B cell (primary cell): ENCODE results near the gene PRKCH. TPM values are rescaled to one million over a fixed set of nuclear protein-coding genes. Genes with fewer than 3 reads are reported as not detected.

Source experiments
- ATAC-seq: fragments of 200-7000 bp; cut with Tn5 transposase; one replicate; pipeline ENCODE4 v1.10.0; 2021; ENCODE audit warnings: low read depth, mild to moderate bottlenecking, moderate number of reproducible peaks, moderate library complexity
- CTCF ChIA-PET: fragments of 350-600 bp; sonication (Branson Sonifier 250); formaldehyde crosslinking; loops from one replicate; lab custom pipeline; 2021; ENCODE audit warnings: antibody characterized with exemption, inconsistent platforms; lab: Charles Lee
- POLR2A ChIA-PET: fragments of 350-600 bp; sonication (Branson Sonifier 250); formaldehyde crosslinking; loops from one replicate; lab custom pipeline; 2021; ENCODE audit warnings: antibody characterized with exemption; lab: Charles Lee
- DNase-seq: peaks from one replicate; pipeline ENCODE4 v3.0.0; 2013
- H2AFZ ChIP-seq: 2 replicates; pipeline ENCODE4 v1.6.1; 2012; ENCODE audit warnings: mild to moderate bottlenecking, low read depth, low read length; ENCODE audit not compliant: insufficient read depth, poor library complexity, severe bottlenecking
- H3K27ac ChIP-seq, 2 donors: 1 replicate in 1 of 2; 2 replicates in 1 of 2; pipeline ENCODE4 v1.5.1; 2012 to 2013; ENCODE audit warnings: low read length in 2 of 2, mild to moderate bottlenecking in 2 of 2, moderate library complexity in 1 of 2
- H3K27me3 ChIP-seq, 4 experiments: fragments of 200-600 bp in 1 of 4; sonication (generic) in 1 of 4; replicated peaks in 1 of 4; 1 replicate in 2 of 4; 2 replicates in 2 of 4; pipeline versions ENCODE4 v1.6.1 to v1.7.0; 2013 to 2016; ENCODE audit warnings: low read length in 3 of 4, mild to moderate bottlenecking in 2 of 4, mixed read lengths in 1 of 4, moderate library complexity in 1 of 4; ENCODE audit not compliant: insufficient read depth in 4 of 4, control insufficient read depth in 3 of 4; ENCODE audit errors: control extremely low read depth in 1 of 4
- H3K36me3 ChIP-seq, 2 experiments: replicated peaks in 1 of 2; 1 replicate in 1 of 2; 2 replicates in 1 of 2; pipeline versions ENCODE4 v1.6.1 to v1.7.1; 2013; ENCODE audit warnings: low read length in 1 of 2; ENCODE audit not compliant: insufficient read depth in 2 of 2, control insufficient read depth in 1 of 2; ENCODE audit errors: control extremely low read depth in 1 of 2, extremely low read depth in 1 of 2
- H3K4me1 ChIP-seq, 2 donors: fragments of 200-600 bp in 1 of 2; sonication (generic) in 1 of 2; 1 replicate in 1 of 2; 2 replicates in 1 of 2; pipeline versions ENCODE4 v1.5.1 to v1.6.1; 2013 to 2017; ENCODE audit warnings: low read length in 2 of 2; ENCODE audit not compliant: control insufficient read depth in 2 of 2, insufficient read depth in 2 of 2
- H3K4me2 ChIP-seq: replicated peaks from 2 replicates; pipeline ENCODE3; 2012; ENCODE audit warnings: mild to moderate bottlenecking, low read depth, low read length; ENCODE audit not compliant: poor library complexity, severe bottlenecking
- H3K4me3 ChIP-seq, 5 experiments: fragments of 200-600 bp in 1 of 5; sonication (generic) in 1 of 5; 1 replicate in 3 of 5; 2 replicates in 2 of 5; pipeline versions ENCODE4 v1.5.1 to v1.7.0; 2011 to 2016; ENCODE audit warnings: low read length in 4 of 5, mild to moderate bottlenecking in 4 of 5, low read depth in 2 of 5, control low read depth in 1 of 5, moderate library complexity in 1 of 5; ENCODE audit not compliant: insufficient read depth in 1 of 5; ENCODE audit errors: control extremely low read depth in 1 of 5, extremely low read depth in 1 of 5
- H3K79me2 ChIP-seq: fragments of 200-600 bp; sonication (generic); one replicate; pipeline ENCODE4 v1.6.0; 2016; ENCODE audit warnings: low read length; ENCODE audit not compliant: control insufficient read depth, insufficient read depth
- H3K9ac ChIP-seq: fragments of 200-600 bp; sonication (generic); 2 replicates; pipeline ENCODE4 v1.6.1; 2017; ENCODE audit warnings: mild to moderate bottlenecking, low read length, moderate library complexity
- H3K9me3 ChIP-seq, 3 donors: one replicate each; pipeline versions ENCODE4 v1.6.1 to v1.7.1; 2013; ENCODE audit warnings: low read length in 2 of 3; ENCODE audit not compliant: control insufficient read depth in 2 of 3, insufficient read depth in 1 of 3; ENCODE audit errors: control extremely low read depth in 1 of 3
- H4K20me1 ChIP-seq: 2 replicates; pipeline ENCODE4 v1.6.0; 2012; ENCODE audit warnings: mild to moderate bottlenecking, low read length; ENCODE audit not compliant: insufficient read depth, control insufficient read depth, poor library complexity, severe bottlenecking
- H3K27ac Mint-ChIP-seq: one replicate; pipeline ENCODE4 v1.8.0; 2021; ENCODE audit warnings: mixed read lengths
- H3K27me3 Mint-ChIP-seq: one replicate; pipeline ENCODE4 v1.8.0; 2021; ENCODE audit warnings: mixed read lengths
- H3K4me1 Mint-ChIP-seq: one replicate; pipeline ENCODE4 v1.8.0; 2021; ENCODE audit warnings: mixed read lengths
- H3K4me3 Mint-ChIP-seq: one replicate; pipeline ENCODE4 v1.8.0; 2021; ENCODE audit warnings: mixed read lengths
- H3K9me3 Mint-ChIP-seq: one replicate; pipeline ENCODE4 v1.8.0; 2022; ENCODE audit warnings: mixed read lengths; ENCODE audit not compliant: insufficient read depth
- CTCF ChIP-seq: fragments of 200-600 bp; IDR thresholded peaks from one replicate; pipeline ENCODE4 v1.8.0; 2022; ENCODE audit warnings: antibody characterized with exemption, mild to moderate bottlenecking
- EZH2 ChIP-seq: IDR thresholded peaks from 2 replicates; pipeline ENCODE4 v1.6.1; 2012; ENCODE audit warnings: borderline replicate concordance, low read depth, mild to moderate bottlenecking, moderate library complexity, low read length; ENCODE audit not compliant: insufficient read depth, poor library complexity, severe bottlenecking
- WGBS: methylation state at CpG from one replicate; pipeline ENCODE4 v1.1.5; 2013; ENCODE audit warnings: missing lambda C conversion rate; ENCODE audit not compliant: insufficient coverage; 5-methylcytosine and 5-hydroxymethylcytosine counted together
- intact Hi-C: fragments of 100-400 bp; cut with micrococcal nuclease; formaldehyde crosslinking; loops from one replicate; pipeline ENCODE4 v1.10.0; 2022
- polyA plus RNA-seq: library from polyadenylated mRNA; depleted of rRNA; stranded (reverse); fragments of >200 nt; gene quantifications from 2 replicates; pipeline ENCODE4 v1.2.3, GENCODE V29; 2012
- total RNA-seq, 2 donors: library from RNA; stranded (reverse); fragments of 120-200 nt in 1 of 2; gene quantifications; 1 replicate in 1 of 2; 2 replicates in 1 of 2; pipeline versions ENCODE4 v1.2.3 to v1.2.4, GENCODE V29; 2013 to 2022

PRKCH gene
- total and polyA plus RNA-seq, 2 donors (not counting 1 experiment from before 2014, with no cell fraction given): 2.0 to 5.0 TPM

GRCh38 chr14:61387076-61387475 lies 65.7 kb downstream of the PRKCH start:
- no peaks in the 10 kb centered on the region for H3K27me3 ChIP-seq
- no peak overlapping the region for H3K4me3 ChIP-seq
- H3K36me3 ChIP-seq: no peaks in the 10 kb centered on the region
- intact Hi-C loops: no loop called here
- peaks cover 8 to 14% of the 10 kb centered on the region in 2 donors for H3K4me1 ChIP-seq
- CTCF ChIA-PET: interaction anchor here (1.2 kb wide), 1 partner anchor 10 kb away, joined by 3 read pairs; no protein-coding TSS in a partner anchor
- POLR2A ChIA-PET: no interaction called here
- ATAC-seq (no peak), DNase-seq (no peak)
- no peak overlapping the region for H3K27ac Mint-ChIP-seq
- H3K9me3 Mint-ChIP-seq: no peaks in the 10 kb centered on the region
- H3K4me3 Mint-ChIP-seq: no peak overlapping the region
- H3K27me3 Mint-ChIP-seq: peaks cover 5% of the 10 kb centered on the region
- H3K4me1 Mint-ChIP-seq: peaks cover 18% of the 10 kb centered on the region
- H4K20me1 ChIP-seq: no peaks in the 10 kb centered on the region
- no peak overlapping the region for H3K9ac ChIP-seq
- H3K79me2 ChIP-seq: no peaks in the 10 kb centered on the region
- H3K9me3 ChIP-seq: no peaks in the 10 kb centered on the region
- no peak overlapping the region for H3K4me2 ChIP-seq
- WGBS: 90% methylated on average over 2 of the region's 4 CpGs
- H2AFZ ChIP-seq: no peak overlapping the region
- H3K27ac ChIP-seq: no peak overlapping the region
- no peak for TF ChIP-seq CTCF
- TF ChIP-seq EZH2: no peak

- peak overlapping the region; percentile 48 for H3K4me3 Mint-ChIP-seq
- WGBS: 15% methylated on average over 7 of the region's 7 CpGs
- CTCF ChIA-PET: no interaction called here
- H3K4me1 ChIP-seq: peaks cover 8 to 14% of the 10 kb centered on the region in 2 donors
- H3K27me3 Mint-ChIP-seq: peaks cover 5% of the 10 kb centered on the region
- peak; percentile 39 for ATAC-seq
- no peaks in the 10 kb centered on the region for H3K9me3 ChIP-seq
- TF ChIP-seq CTCF (no peak), EZH2 (no peak)
- H3K79me2 ChIP-seq: no peaks in the 10 kb centered on the region
- intact Hi-C loops: no loop called here
- peak overlapping the region; percentile 49 for H3K4me2 ChIP-seq
- H3K27ac ChIP-seq: peak overlapping the region; percentile 7 to 13
- H4K20me1 ChIP-seq: no peaks in the 10 kb centered on the region
- POLR2A ChIA-PET: no interaction called here
- peak overlapping the region; percentile 33 for H3K27ac Mint-ChIP-seq
- peaks cover 18% of the 10 kb centered on the region for H3K4me1 Mint-ChIP-seq
- peak; percentile 40 for DNase-seq
- H3K9ac ChIP-seq: no peak overlapping the region
- no peaks in the 10 kb centered on the region for H3K9me3 Mint-ChIP-seq
- H3K36me3 ChIP-seq: no peaks in the 10 kb centered on the region
- no peaks in the 10 kb centered on the region for H3K27me3 ChIP-seq
- peak overlapping the region; percentile 65 for H2AFZ ChIP-seq
- H3K4me3 ChIP-seq: no peak overlapping the region
Observed at GRCh38 chr14:61388173-61388975, 67.0 kb downstream of the PRKCH start.
